Activated T-cell treated with anti-CD3 and anti-CD28 coated beads, Interleukin-2, amount 50 U/mL, for 4 hours (primary cell): Measurements from ENCODE around the gene TXNDC2. TPM values are rescaled to one million over a fixed set of nuclear protein-coding genes. Genes with fewer than 3 reads are reported as not detected.
"Not testable (repeated sequence)": the region's sequence is repeated elsewhere in the genome, so short reads cannot be mapped to it uniquely, and the experiment has no call there.

ENCODE experiments used
- ATAC-seq, 2 donors: fragments of 200-7000 bp; cut with Tn5 transposase; one replicate each; pipeline ENCODE4 v1.10.0; 2021
- DNase-seq: peaks from one replicate; pipeline ENCODE4 v3.0.0-alpha.2; 2020
- H3K27me3 Mint-ChIP-seq: one replicate; pipeline ENCODE4 v1.8.0; 2021; ENCODE audit warnings: low read depth, mixed read lengths
- H3K36me3 Mint-ChIP-seq: one replicate; pipeline ENCODE4 v1.8.0; 2022; ENCODE audit warnings: mixed read lengths; ENCODE audit not compliant: insufficient read depth
- H3K4me1 Mint-ChIP-seq: one replicate; pipeline ENCODE4 v1.8.0; 2021; ENCODE audit warnings: low read depth, mixed read lengths
- H3K4me3 Mint-ChIP-seq: one replicate; pipeline ENCODE4 v1.8.0; 2021; ENCODE audit warnings: mild to moderate bottlenecking, moderate library complexity, mixed read lengths
- H3K9me3 Mint-ChIP-seq: one replicate; pipeline ENCODE4 v1.8.0; 2021; ENCODE audit warnings: mixed read lengths
- total RNA-seq, 3 donors: library from RNA; stranded (reverse); gene quantifications; one replicate each; pipeline ENCODE4 v1.2.1, GENCODE V29; 2021

The TXNDC2 gene
- total RNA-seq, 3 donors from 2014 or later = not detected

DNA sequence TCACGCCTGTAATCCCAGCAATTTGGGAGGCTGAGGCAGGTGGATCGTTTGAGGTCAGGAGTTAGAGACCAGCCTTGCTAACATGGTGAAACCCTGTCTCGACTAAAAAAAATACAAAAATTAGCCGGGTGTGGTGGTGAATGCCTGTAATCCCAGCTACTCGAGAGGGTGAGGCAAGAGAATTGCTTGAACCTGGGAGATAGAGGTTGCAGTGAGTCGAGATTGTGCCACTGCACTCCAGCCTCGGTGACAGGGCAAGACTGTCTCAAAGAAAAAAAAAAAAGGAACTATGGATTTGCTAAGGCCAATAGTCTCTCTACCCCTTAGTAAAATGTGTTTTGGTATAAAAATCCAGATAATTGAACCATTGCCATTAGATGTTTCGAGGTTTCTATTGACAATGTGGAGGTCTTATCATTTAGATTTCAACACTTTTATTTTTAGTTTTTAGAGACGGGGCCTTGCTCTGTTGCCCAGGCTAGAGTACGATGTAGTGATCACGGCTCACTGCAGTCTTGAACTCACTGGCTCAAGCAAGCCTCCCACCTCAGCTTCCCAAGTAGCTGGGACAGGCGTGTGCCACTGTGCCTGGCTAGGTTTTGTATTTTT lies 1.1 kb upstream of the TXNDC2 start:
- ATAC-seq = no peak
- H3K4me1 Mint-ChIP-seq = no peaks in the 10 kb centered on the region
- H3K9me3 Mint-ChIP-seq = no peaks in the 10 kb centered on the region

DNA sequence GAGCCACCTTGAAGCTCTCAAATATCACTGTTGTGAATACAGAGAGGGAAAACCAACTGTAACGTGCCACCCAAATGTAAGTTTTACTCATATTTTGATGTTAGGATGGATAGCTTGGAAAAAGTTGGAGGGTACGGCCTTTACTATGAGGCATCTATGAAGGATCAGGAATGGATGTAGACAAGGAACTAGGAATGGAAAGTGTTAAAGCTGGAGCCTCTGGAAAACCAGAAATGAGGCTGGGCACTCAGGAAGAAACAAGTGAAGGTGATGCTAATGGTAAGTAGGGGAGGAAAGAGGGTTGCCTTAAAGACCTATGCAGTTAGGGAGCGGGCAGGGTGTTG lies 204 bp downstream of the TXNDC2 start:
- DNase-seq = no peak
- Mint-ChIP-seq H3K27me3 (no peaks in the 10 kb centered on the region), H3K36me3 (no peaks in the 10 kb centered on the region), H3K9me3 (no peaks in the 10 kb centered on the region), H3K4me3 (no peak overlapping the region), H3K4me1 (no peaks in the 10 kb centered on the region)
- ATAC-seq = no peak

More for the DNA sequence above, 1.1 kb upstream of the TXNDC2 start:
- Mint-ChIP-seq H3K36me3 (no peaks in the 10 kb centered on the region), H3K27me3 (no peaks in the 10 kb centered on the region), H3K4me3 (no peak overlapping the region)
- no peak for DNase-seq

DNA sequence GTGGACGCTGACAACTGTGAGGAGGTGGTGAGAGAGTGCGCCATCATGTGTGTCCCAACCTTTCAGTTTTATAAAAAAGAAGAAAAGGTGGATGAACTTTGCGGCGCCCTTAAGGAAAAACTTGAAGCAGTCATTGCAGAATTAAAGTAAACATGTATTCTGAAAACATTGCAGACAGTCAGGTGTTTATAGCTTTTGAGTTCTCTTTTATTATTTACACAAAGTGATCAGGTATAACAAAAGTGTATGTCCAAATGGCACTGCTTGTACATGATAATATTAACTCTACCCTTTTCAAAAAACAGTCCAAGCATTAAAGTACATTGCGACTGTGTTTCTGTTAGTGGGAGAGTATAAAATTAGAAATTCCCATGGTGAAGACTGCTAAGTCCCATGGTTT lies 2.2 kb downstream of the TXNDC2 start:
- Mint-ChIP-seq H3K9me3 (no peaks in the 10 kb centered on the region), H3K36me3 (no peaks in the 10 kb centered on the region), H3K4me1 (no peaks in the 10 kb centered on the region), H3K4me3 (no peak overlapping the region), H3K27me3 (no peaks in the 10 kb centered on the region)
- no peak for ATAC-seq
- DNase-seq = no peak

DNA sequence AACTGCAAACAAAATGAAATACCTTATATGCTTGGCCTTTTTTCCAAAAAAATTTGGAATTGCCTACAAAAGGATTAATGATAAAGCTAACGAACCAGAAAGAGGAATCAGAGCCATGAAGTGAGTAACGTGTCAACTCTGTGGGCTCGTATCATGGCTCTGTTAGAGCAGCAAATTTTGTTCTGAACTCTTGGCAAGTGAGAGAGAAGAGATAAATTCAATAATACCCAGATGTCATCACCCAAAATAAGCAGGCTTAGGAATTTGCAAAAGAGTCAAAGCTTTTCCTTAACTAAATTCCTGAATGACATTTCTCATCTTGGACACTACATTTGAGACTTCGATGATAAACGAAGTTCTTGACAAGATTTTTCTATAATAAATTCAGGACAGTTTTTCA lies 4.4 kb downstream of the TXNDC2 start:
- no peaks in the 10 kb centered on the region for H3K9me3 Mint-ChIP-seq
- H3K36me3 Mint-ChIP-seq = no peaks in the 10 kb centered on the region
- no peaks in the 10 kb centered on the region for H3K27me3 Mint-ChIP-seq
- H3K4me3 Mint-ChIP-seq = no peak overlapping the region
- no peaks in the 10 kb centered on the region for H3K4me1 Mint-ChIP-seq
- ATAC-seq = no peak
- DNase-seq = no peak

DNA sequence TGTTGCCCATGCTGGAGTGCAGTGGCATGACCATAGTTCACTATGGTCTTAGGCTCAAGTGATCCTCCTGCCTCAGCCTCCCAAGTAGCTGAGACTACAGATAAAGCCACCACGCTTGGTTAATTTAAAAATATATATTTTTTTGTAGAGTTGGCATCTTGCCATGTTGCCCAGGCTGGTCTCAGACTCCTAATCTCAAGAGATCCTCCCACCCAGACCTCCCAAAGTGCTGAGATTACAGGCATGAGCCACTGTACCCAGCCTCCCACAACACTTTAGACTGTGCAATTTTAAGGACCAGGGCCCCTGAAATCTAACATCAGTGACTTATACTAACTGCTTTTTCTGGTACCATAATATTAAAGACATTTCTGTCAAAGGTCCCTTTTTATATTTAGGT lies 5.2 kb downstream of the TXNDC2 start:
- Mint-ChIP-seq H3K27me3 (no peaks in the 10 kb centered on the region), H3K36me3 (no peaks in the 10 kb centered on the region)
- ATAC-seq = no peak

DNA sequence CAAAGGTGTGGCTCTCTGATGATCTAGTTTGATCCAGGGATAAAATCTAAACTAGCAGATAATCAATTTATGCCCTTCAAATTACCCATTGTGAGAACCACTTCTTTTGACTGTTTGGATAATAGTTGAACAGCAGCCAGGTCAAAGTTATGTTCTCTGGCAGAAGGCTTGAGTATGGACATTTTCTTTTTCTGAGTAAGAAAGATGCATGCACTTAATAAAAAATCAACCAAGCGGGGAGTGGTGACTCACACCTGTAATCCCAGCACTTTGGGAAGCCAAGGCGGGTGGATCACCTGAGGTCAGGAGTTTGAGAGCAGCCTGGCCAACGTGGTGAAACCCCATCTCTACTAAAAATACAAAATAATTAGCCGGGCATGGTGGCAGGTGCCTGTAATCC lies 5.7 kb downstream of the TXNDC2 start:
- not testable (repeated sequence) for H3K36me3 Mint-ChIP-seq, H3K27me3 Mint-ChIP-seq, H3K9me3 Mint-ChIP-seq, ATAC-seq, H3K4me1 Mint-ChIP-seq, H3K4me3 Mint-ChIP-seq, DNase-seq

More for the DNA sequence above, 5.2 kb downstream of the TXNDC2 start:
- Mint-ChIP-seq H3K4me1 (no peaks in the 10 kb centered on the region), H3K9me3 (no peaks in the 10 kb centered on the region), H3K4me3 (no peak overlapping the region)
- DNase-seq = no peak

DNA sequence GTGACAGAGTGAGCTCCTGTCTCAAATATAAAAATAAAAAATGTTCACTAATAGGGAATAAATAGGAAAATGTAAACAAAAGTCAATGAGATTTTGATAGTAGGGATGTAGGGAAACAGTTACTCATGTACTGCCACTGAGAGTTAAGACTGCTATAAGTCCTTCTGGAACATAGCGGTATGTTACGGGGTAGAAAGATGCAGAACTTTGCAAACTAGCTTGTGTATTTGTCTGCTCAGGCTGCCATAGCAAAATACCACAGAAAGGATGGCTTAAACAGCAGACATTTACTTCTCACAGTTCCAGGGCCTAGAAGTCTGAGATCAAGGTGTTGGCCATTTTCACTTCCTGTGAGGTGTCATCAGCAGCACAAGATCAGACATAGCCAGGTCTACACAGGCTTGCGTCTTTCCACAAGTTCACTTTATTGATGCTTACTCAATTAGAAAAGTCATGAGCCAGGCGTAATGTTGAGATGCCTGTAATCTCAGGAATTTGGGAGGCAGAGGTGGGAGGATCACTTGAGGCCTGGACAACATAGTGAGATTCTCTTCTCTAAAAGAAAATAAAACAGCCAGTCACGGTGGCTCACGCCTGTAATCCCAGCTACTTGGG lies 8.8 kb downstream of the TXNDC2 start:
- Mint-ChIP-seq H3K4me1 (peaks cover 2% of the 10 kb centered on the region), H3K36me3 (no peaks in the 10 kb centered on the region), H3K9me3 (no peaks in the 10 kb centered on the region), H3K4me3 (no peak overlapping the region), H3K27me3 (no peaks in the 10 kb centered on the region)
- DNase-seq (no peak), ATAC-seq (no peak)

DNA sequence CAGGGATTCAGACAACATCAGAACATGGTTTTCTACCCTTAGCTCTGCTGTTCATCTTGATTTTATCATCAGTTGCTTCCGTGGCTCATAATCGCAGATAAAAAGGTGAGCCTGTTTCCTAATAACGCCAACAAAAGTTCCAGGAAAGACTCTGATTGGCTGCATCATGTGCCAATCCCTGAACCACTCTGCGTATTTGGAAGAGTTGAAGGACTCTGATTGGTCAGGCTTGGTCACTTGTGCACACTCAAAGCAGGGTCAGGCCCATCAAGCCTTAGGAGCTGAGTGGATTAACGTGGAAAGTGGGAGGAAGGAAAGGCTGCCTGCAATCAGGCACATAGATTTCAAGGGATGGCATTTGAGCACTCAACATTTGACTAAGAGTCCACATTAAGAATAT lies 11.4 kb downstream of the TXNDC2 start:
- Mint-ChIP-seq H3K36me3 (no peaks in the 10 kb centered on the region), H3K4me1 (peaks cover 2% of the 10 kb centered on the region), H3K9me3 (no peaks in the 10 kb centered on the region), H3K4me3 (no peak overlapping the region), H3K27me3 (no peaks in the 10 kb centered on the region)
- DNase-seq (no peak), ATAC-seq (no peak)

DNA sequence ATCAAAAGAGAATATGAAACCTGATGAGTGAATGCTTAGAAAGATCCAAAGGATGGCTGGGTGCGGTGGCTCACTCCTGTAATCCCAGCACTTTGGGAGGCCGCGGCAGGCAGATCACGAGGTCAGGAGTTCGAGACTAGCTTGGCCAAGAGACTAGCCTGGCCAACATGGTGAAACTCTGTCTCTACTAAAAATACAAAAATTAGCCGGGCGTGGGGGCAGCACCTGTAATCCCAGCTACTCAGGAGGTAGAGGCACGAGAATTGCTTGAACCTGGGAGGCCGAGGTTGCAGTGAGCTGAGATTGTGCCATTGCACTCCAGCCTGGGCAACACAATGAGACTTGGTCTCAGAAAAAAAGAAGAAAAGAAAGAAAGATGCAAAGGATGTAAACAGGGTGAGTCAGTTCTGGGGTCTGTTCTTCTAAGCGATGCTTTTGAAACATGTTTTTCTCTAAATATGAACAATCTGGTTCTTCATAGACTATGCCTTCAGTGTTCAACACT lies 12.1 kb downstream of the TXNDC2 start:
- H3K4me3 Mint-ChIP-seq, H3K27me3 Mint-ChIP-seq, H3K4me1 Mint-ChIP-seq, H3K9me3 Mint-ChIP-seq, H3K36me3 Mint-ChIP-seq, DNase-seq, ATAC-seq: not testable (repeated sequence)

DNA sequence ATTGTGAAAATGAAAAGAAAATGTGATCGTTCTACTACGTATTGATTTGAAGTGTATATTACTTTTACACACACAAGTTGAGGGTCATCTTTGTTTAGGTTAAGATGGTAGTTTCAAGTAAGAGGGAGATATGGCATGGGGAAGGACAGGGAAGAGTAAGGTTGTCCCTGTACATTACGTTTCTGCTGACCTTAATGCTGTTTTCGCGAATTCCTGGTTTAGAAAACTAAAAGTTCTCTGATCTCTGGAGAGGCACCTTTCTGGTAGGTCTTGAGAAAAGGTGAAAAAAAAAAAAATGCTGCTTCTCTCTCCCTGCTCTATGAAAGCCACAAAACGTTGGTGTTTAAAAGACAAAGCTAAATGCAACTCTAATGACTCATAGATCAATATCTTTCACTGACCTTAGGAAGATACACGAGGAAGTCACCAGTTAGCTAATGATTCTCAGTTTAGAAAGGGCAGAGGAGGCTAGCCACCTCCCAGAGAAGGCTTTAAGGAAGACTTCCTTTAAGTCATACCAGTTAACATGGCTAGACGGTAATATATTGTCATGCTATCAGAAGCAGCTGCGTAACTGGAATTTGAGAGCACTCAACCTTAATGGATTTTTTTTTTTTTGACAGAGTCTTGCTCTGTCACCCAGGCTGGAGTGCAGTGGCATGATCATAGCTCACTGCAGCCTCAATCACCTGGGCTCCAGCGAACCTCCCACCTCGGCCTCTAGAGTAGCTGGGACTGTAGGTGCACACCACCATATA lies 13.2 kb downstream of the TXNDC2 start:
- H3K4me1 Mint-ChIP-seq = peaks cover 2% of the 10 kb centered on the region
- no peaks in the 10 kb centered on the region for H3K9me3 Mint-ChIP-seq
- H3K4me3 Mint-ChIP-seq = no peak overlapping the region
- ATAC-seq (no peak), DNase-seq (no peak)
- peaks cover 7% of the 10 kb centered on the region for H3K27me3 Mint-ChIP-seq
- H3K36me3 Mint-ChIP-seq = no peaks in the 10 kb centered on the region

DNA sequence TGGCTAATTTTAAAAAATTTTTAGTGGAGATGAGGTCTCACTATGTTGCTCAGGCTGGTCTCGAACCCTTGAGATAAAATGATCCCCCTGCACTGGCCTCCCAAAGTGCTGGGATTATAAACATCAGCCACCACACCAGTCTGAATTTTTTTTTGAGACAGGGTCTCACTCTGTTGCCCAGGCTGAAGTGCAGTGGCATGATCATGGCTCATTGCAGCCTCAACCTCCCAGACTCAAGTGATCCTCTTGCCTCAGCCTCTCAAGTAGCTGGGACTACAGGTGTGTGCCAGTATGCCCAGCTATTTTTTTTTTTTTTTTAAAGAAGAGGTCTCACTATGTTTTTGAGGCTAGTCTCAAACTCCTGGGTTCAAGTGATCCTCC lies 13.8 kb downstream of the TXNDC2 start:
- H3K9me3 Mint-ChIP-seq, H3K36me3 Mint-ChIP-seq, ATAC-seq, H3K4me3 Mint-ChIP-seq, H3K27me3 Mint-ChIP-seq, H3K4me1 Mint-ChIP-seq, DNase-seq: not testable (repeated sequence)

DNA sequence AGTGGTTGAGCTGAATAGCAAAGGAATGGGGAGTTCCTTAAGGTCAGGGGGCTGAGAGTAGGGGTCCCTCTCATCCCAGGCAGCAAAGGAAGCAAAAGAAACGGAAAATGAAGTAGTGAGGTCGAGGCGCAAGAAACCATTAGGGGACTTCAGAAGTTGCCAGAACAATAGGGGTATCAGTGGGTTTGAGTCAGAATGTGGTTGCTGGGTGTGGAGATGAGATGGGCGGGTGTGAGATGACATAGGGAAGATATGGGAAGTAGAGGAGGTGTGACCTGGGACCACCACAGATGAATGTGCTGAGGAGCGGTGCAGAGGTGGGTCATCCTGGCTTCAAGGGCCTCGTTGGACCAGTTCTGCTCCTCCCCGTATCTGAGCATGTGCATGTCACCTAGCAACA lies 14.9 kb downstream of the TXNDC2 start:
- Mint-ChIP-seq H3K4me1 (peaks cover 2% of the 10 kb centered on the region), H3K27me3 (peaks cover 7% of the 10 kb centered on the region), H3K9me3 (no peaks in the 10 kb centered on the region), H3K36me3 (no peaks in the 10 kb centered on the region), H3K4me3 (no peak overlapping the region)
- peak in 1 of 2 donors; percentile 32 for ATAC-seq
- DNase-seq = no peak

DNA sequence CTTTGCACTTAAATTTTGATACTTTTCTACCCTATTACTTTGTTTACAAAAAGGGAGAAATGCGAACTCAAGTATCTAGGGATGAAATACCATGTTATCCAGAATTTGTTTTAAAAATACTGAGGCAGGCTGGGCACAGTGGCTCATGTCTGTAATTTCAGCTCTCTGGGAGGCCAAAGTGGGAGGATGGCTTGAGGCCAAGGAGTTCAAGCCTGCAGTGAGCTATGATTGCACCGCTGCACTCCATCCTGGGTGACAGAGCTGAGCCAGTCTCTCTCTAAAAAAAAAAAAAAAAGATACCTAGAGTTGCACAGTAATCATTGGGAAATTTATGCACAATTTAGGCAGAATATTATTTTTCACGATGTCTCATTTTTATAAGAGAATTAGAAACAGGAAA lies 15.6 kb downstream of the TXNDC2 start:
- ATAC-seq (no peak), DNase-seq (no peak)
- Mint-ChIP-seq H3K4me1 (peaks cover 2% of the 10 kb centered on the region), H3K36me3 (no peaks in the 10 kb centered on the region), H3K4me3 (no peak overlapping the region), H3K9me3 (no peaks in the 10 kb centered on the region), H3K27me3 (peaks cover 7% of the 10 kb centered on the region)

DNA sequence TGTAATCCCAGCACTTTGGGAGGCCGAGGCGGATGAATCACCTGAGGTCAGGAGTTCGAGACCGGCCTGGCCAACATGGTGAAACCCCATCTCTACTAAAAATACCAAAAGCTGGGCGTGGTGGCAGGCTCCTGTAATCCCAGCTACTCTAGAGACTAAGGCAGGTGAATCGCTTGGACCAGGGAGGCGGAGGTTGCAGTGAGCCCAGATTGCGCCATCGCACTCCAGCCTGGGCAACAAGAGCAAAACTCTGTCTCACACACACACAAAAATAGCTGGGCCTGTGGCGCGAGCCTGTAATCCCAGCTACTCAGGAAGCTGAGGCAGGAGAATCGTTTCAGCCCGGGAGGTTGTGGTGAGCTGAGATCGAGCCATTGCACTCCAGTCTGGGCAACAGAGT lies 16.5 kb downstream of the TXNDC2 start:
- not testable (repeated sequence) for DNase-seq, H3K4me1 Mint-ChIP-seq, ATAC-seq, H3K4me3 Mint-ChIP-seq, H3K36me3 Mint-ChIP-seq, H3K9me3 Mint-ChIP-seq
- peaks cover 13% of the 10 kb centered on the region for H3K27me3 Mint-ChIP-seq

DNA sequence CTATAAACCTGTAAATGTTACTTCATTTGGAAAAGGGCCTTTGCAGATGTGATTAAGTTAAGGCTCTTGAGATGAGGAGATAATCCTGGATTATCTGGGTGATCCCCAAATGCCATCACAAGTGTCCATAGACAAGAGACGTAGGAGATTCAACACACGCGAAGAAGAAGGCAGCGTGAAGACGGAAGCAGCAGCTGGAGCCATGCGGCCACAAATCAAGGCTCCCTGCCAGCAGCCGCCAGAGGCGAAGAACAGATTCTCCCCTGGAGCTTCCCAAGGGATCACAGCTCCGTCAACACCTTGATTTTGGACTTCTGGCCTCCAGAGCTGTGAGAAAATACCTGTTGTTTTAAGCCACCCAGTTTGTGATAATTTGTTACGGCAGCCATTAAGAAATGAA lies 17.1 kb downstream of the TXNDC2 start:
- Mint-ChIP-seq H3K4me1 (peaks cover 2% of the 10 kb centered on the region), H3K36me3 (no peaks in the 10 kb centered on the region), H3K27me3 (peaks cover 15% of the 10 kb centered on the region), H3K9me3 (no peaks in the 10 kb centered on the region), H3K4me3 (no peak overlapping the region)
- DNase-seq = no peak
- ATAC-seq = no peak
